Measurements from ENCODE around the gene RANBP10.

RANBP10 gene

DNA sequence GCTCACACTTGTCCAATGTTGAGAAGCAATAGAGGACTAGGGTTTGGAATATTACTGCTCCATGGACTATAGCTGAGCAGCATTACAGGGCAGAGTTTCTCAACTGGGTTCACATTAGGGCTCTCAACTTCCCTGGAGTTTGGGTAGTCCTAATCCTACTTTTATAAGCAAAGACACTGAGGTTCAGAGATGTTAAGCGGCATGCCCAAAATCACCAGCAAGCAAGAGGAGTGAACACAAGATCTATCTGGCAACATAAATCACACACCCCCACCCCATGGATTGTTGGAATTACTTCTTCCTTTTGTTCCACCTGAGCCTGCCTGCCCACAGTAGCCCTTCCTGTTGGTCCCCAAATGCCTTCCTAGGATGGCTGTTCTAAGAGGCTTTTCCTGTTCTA is 5.5 kb upstream of the RANBP10 start:
- TF ChIP-seq EZH2phosphoT487 (conservative IDR thresholded peaks at IDR 0.05; ENCODE audit: low read length), result no peak
- Histone ChIP-seq H3K9me2 (replicated peaks; ENCODE audit: insufficient read depth, low read length) (no peaks in the 10 kb centered on the region), H3K36me3 (ENCODE audit: low read length) (no peaks in the 10 kb centered on the region), H3K27me3 (ENCODE audit: low read length) (no peaks in the 10 kb centered on the region), H3F3A (ENCODE audit: insufficient read depth) (no peaks in the 10 kb centered on the region), H2AFZ (ENCODE audit: low read depth, low read length, severe bottlenecking) (no peak overlapping the region), H3K4me2 (ENCODE audit: low read depth, low read length, poor library complexity, severe bottlenecking) (no peak overlapping the region), H3K9me3 (ENCODE audit: insufficient read depth, low read length) (no peaks in the 10 kb centered on the region), H3K4me3 (ENCODE audit: insufficient read depth, low read length, poor library complexity, severe bottlenecking) (no peak overlapping the region), H4K20me1 (ENCODE audit: low read depth, low read length) (no peaks in the 10 kb centered on the region), H3K9ac (ENCODE audit: low read length) (no peak overlapping the region), H3K79me2 (ENCODE audit: insufficient read depth, low read length) (no peaks in the 10 kb centered on the region), H3K27ac (ENCODE audit: low read depth, low read length) (no peak overlapping the region)

DNA sequence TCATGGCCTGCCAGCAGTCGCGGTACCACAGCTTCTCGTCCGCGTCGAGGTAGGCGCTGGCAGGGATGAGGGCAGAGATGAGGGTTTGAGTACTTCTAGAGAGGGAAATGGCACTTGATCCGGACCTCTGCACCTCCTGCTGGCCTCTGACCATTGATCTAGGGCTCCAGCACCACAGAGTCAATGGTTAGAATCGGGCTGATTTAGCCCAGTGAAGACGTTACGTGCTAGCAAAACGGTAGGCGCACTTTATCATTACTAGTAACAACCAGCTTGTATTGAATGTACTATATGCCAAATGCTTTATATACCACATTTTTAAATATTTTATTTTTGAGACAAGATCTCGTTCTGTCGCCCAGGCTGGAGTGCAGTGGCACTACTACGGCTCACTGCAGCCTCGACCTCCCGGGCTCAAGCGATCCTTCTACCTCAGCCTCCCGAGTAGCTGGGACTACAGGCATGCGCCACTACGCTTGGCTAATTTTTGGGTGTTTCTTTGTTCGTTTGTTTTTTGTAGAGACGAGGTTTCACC is 855 bp upstream of the RANBP10 start:
- H4K20me1 ChIP-seq (ENCODE audit: low read depth, low read length), result no peaks in the 10 kb centered on the region
- H2AFZ ChIP-seq (ENCODE audit: low read depth, low read length, severe bottlenecking), result peak overlapping the region; percentile 80
- no peaks in the 10 kb centered on the region for H3K27me3 ChIP-seq (ENCODE audit: low read length)
- peak overlapping the region; percentile 69 for H3K4me2 ChIP-seq (ENCODE audit: low read depth, low read length, poor library complexity, severe bottlenecking)
- H3K79me2 ChIP-seq (ENCODE audit: insufficient read depth, low read length), result peaks cover 9% of the 10 kb centered on the region; the same call in 1 of the 2 replicates
- H3K27ac ChIP-seq (ENCODE audit: low read depth, low read length), result no peak overlapping the region
- H3K9ac ChIP-seq (ENCODE audit: low read length), result peak overlapping the region; percentile 81
- no peak for TF ChIP-seq EZH2phosphoT487 (conservative IDR thresholded peaks at IDR 0.05; ENCODE audit: low read length)
- TF ChIP-seq, protein P1, sequence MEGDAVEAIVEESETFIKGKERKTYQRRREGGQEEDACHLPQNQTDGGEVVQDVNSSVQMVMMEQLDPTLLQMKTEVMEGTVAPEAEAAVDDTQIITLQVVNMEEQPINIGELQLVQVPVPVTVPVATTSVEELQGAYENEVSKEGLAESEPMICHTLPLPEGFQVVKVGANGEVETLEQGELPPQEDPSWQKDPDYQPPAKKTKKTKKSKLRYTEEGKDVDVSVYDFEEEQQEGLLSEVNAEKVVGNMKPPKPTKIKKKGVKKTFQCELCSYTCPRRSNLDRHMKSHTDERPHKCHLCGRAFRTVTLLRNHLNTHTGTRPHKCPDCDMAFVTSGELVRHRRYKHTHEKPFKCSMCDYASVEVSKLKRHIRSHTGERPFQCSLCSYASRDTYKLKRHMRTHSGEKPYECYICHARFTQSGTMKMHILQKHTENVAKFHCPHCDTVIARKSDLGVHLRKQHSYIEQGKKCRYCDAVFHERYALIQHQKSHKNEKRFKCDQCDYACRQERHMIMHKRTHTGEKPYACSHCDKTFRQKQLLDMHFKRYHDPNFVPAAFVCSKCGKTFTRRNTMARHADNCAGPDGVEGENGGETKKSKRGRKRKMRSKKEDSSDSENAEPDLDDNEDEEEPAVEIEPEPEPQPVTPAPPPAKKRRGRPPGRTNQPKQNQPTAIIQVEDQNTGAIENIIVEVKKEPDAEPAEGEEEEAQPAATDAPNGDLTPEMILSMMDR (IDR thresholded peaks at IDR 0.05; ENCODE audit: insufficient read depth, low read length, poor library complexity, severe bottlenecking), result no peak
- no peaks in the 10 kb centered on the region for H3K9me3 ChIP-seq (ENCODE audit: insufficient read depth, low read length)
- peak overlapping the region; percentile 83 for H3K4me3 ChIP-seq (ENCODE audit: insufficient read depth, low read length, poor library complexity, severe bottlenecking)
- H3K36me3 ChIP-seq (ENCODE audit: low read length), result no peaks in the 10 kb centered on the region
- H3F3A ChIP-seq (ENCODE audit: insufficient read depth), result no peaks in the 10 kb centered on the region
- H3K9me2 ChIP-seq (replicated peaks; ENCODE audit: insufficient read depth, low read length), result no peaks in the 10 kb centered on the region

DNA sequence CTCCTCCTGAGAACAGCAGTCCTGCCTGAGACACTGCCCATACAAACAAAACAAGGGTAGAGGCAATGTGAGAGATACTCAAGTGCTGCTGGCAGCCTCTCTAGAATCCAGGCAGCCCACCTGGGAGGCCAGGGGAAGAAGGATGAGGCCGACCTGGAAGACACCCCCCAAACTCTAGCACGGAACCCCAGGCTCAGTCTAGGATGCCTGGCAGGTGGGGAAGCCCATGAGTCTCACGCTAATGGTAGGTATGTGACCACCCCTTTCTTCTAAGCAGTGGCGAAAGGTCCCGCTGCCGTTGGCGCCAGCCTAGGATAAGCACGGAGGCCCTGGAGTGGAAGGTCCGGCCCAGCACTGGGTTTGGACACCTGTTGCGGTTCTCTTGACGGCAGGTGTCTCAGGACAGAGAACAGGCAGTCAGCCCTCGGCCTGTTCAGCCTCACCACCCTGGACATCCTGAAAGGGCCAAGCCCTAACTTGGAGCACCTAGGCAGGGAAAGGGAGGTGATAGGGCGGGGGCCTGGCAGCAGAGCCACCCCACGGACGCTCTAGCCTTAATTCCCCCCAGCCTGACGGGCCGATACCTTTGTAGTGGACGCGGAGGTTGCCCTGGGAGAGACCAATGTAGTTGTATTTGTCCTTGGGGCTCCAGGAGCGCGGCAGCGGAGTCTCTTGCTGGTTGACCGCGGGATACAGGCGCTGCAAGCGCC is 487 bp downstream of the RANBP10 start:
- H3K27ac ChIP-seq (ENCODE audit: low read depth, low read length), result no peak overlapping the region
- H3K9me3 ChIP-seq (ENCODE audit: insufficient read depth, low read length), result no peaks in the 10 kb centered on the region
- no peaks in the 10 kb centered on the region for H3K36me3 ChIP-seq (ENCODE audit: low read length)
- no peaks in the 10 kb centered on the region for H3F3A ChIP-seq (ENCODE audit: insufficient read depth)
- H3K9ac ChIP-seq (ENCODE audit: low read length), result peak overlapping the region; percentile 81
- H4K20me1 ChIP-seq (ENCODE audit: low read depth, low read length), result no peaks in the 10 kb centered on the region
- H2AFZ ChIP-seq (ENCODE audit: low read depth, low read length, severe bottlenecking), result peak overlapping the region; percentile 92
- TF ChIP-seq, protein P1 (IDR thresholded peaks at IDR 0.05; ENCODE audit: insufficient read depth, low read length, poor library complexity, severe bottlenecking), result no peak
- no peak for TF ChIP-seq EZH2phosphoT487 (conservative IDR thresholded peaks at IDR 0.05; ENCODE audit: low read length)
- peaks cover 14% of the 10 kb centered on the region; the same call in 1 of the 2 replicates for H3K79me2 ChIP-seq (ENCODE audit: insufficient read depth, low read length)
- H3K9me2 ChIP-seq (replicated peaks; ENCODE audit: insufficient read depth, low read length), result no peaks in the 10 kb centered on the region
- H3K4me3 ChIP-seq (ENCODE audit: insufficient read depth, low read length, poor library complexity, severe bottlenecking), result peak overlapping the region; percentile 82
- peak overlapping the region; percentile 71 for H3K4me2 ChIP-seq (ENCODE audit: low read depth, low read length, poor library complexity, severe bottlenecking)
- no peaks in the 10 kb centered on the region for H3K27me3 ChIP-seq (ENCODE audit: low read length)
